Body of pancreas (tissue), 4 donors: ENCODE data around the gene CYGB. TPM values are rescaled to one million over a fixed set of nuclear protein-coding genes. Genes with fewer than 3 reads are reported as not detected.
A peak's percentile ranks its signal among the peaks of the same experiment; 100 is the strongest.

Experiments
- ATAC-seq: fragments of 150-250 bp; one replicate; pipeline ENCODE4 v1.9.1; 2016
- DNase-seq, 4 donors: peaks; one replicate each; pipeline ENCODE4 v3.0.0-alpha.2; 2019
- H3K27ac ChIP-seq, 4 donors: fragments of 200-600 bp; sonication (generic); 1 replicate in 3 of 4; 2 replicates in 1 of 4; pipeline versions ENCODE4 v1.5.1 to v1.6.1; 2016 to 2019; ENCODE audit warnings: mild to moderate bottlenecking in 1 of 4, mixed read lengths in 1 of 4, moderate library complexity in 1 of 4
- H3K27me3 ChIP-seq, 2 donors: fragments of 200-600 bp; sonication (generic); one replicate each; pipeline ENCODE4 v1.6.0; 2016; ENCODE audit warnings: mild to moderate bottlenecking in 1 of 2
- H3K36me3 ChIP-seq, 2 donors: fragments of 200-600 bp; sonication (generic); replicated peaks in 1 of 2; 2 replicates each; pipeline ENCODE4 v1.5.1; 2016; ENCODE audit warnings: low read depth in 2 of 2; ENCODE audit not compliant: insufficient read depth in 1 of 2
- H3K4me1 ChIP-seq: fragments of 200-600 bp; sonication (generic); one replicate; pipeline ENCODE4 v1.6.0; 2016
- H3K4me3 ChIP-seq, 2 donors: fragments of 200-600 bp; sonication (generic); 1 replicate in 1 of 2; 2 replicates in 1 of 2; pipeline ENCODE4 v1.5.1; 2016 to 2019
- H3K9me3 ChIP-seq, 3 donors: fragments of 200-600 bp; sonication (generic); 1 replicate in 2 of 3; 2 replicates in 1 of 3; pipeline ENCODE4 v1.5.1; 2016
- CTCF ChIP-seq, 7 experiments: fragments of 450-650 bp in 4 of 7; fragments of 200-600 bp in 3 of 7; sonication (generic) in 3 of 7; IDR thresholded peaks; one replicate each; pipeline ENCODE4 v1.5.1; 2016 to 2019; ENCODE audit warnings: antibody characterized with exemption in 7 of 7
- POLR2A ChIP-seq, 3 donors: fragments of 450-650 bp; IDR thresholded peaks; one replicate each; pipeline ENCODE4 v1.6.1; 2016; ENCODE audit warnings: antibody characterized with exemption in 3 of 3, mild to moderate bottlenecking in 2 of 3
- WGBS, 2 donors: methylation state at CpG; one replicate each; pipeline ENCODE4 v1.1.5; 2017; 5-methylcytosine and 5-hydroxymethylcytosine counted together
- intact Hi-C: fragments of 100-400 bp; cut with DNase I; formaldehyde crosslinking; loops from one replicate; pipeline ENCODE4 v1.15.1; 2023
- total RNA-seq, 2 donors: library from RNA; depleted of rRNA; stranded (reverse); fragments of >200 nt; gene quantifications; one replicate each; pipeline ENCODE4 v1.1.0, GENCODE V29; 2016

The CYGB gene
- total RNA-seq, 2 donors from 2014 or later: 9.6 to 21.1 TPM

DNA sequence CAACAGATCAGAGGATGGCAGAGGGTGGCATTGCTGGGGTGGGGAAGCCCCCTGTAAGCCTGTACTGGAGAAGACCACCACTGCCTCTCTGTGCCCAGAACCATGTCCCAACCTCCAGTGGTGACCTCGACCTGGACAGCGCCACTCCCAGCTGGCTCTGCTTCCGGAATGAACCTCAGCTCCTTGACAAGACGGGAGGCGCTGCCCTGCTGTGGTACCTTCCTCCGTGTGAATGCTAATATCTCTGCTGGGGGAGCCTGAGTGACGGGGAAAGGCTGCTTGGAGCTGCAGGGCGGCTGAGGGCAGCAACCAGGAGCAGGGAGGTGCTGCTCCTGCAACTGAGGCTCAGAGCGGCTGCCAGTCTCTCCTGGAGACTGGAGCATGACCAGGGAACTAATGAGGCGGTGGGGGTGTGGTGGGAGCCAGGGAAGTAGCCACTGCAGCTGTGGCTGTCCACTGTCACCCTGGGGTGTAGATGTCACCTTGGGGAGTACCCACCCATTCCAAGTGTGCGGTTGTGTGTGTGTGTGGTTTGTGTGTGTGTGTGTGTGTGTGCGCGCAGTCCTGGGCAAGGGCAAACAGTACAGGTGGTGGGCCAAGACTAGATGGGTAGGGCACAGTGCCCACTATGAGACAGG lies 8.5 kb upstream of the CYGB start:
- Histone ChIP-seq H3K36me3 (no peaks in the 10 kb centered on the region), H3K9me3 (no peaks in the 10 kb centered on the region), H3K27me3 (peaks cover 0 to 5% of the 10 kb centered on the region in 2 donors), H3K27ac (peak overlapping the region; percentile 39 to 66 (median 52)), H3K4me3 (no peak overlapping the region), H3K4me1 (peaks cover 61% of the 10 kb centered on the region)
- intact Hi-C loops: no loop called here
- DNase-seq (no peak), ATAC-seq (peak; percentile 7)
- TF ChIP-seq POLR2A (IDR thresholded peaks at IDR 0.05) (no peak), CTCF (IDR thresholded peaks at IDR 0.05) (no peak)
- 36 to 46% methylated on average over 10 to 13 of the region's 13 CpGs for WGBS, 2 donors

DNA sequence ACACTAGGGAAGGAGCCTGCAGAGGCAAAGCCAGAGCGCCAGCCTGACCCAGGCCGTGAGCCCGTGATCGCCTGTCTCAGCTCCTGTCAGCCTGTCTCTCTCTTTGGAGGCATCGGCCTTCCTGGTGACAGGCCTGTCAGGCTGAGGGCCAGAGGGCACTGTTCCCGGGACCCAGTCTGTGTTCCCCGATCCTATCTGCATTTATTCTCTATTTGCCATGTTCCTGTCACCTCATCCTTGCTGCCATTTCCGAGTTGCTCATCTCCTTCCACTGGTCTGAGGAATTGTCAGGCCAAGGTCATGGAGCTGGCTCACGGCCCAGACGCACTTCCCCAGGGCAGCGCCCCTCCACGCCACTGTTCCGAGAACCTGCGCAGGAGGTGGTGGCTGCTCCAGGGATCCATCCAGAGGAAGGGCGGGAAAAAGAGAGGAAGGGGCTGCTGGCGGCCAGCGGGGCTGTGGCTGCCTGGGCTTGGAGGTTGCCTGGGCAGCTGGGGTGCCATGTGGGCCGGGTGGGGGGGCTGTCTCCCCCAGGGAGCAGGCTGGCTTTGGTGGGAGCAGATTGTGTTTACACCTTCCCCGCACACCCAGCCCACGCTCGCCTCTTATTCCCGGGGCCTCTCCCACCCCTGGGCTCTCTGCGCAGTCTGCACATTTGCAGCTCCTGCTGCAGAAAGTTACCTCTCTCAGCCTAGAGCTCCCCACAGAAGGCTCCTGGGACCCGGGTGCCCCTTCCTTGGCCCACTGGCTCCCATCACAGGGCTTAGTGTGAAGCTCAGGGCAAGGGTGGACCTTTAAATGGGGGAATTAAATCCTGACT lies 7.2 kb upstream of the CYGB start:
- DNase-seq (no peak), ATAC-seq (no peak)
- Histone ChIP-seq H3K9me3 (no peaks in the 10 kb centered on the region), H3K4me3 (no peak overlapping the region), H3K36me3 (no peaks in the 10 kb centered on the region), H3K27ac (peak overlapping the region in 3 of 4 donors; percentile 3 to 66 (median 34)), H3K27me3 (peaks cover 0 to 5% of the 10 kb centered on the region in 2 donors), H3K4me1 (peaks cover 65% of the 10 kb centered on the region)
- WGBS, 2 donors: 23 to 37% methylated on average over 9 to 21 of the region's 24 CpGs
- intact Hi-C loops: no loop called here
- no peak for TF ChIP-seq POLR2A (IDR thresholded peaks at IDR 0.05)
- no peak for TF ChIP-seq CTCF (IDR thresholded peaks at IDR 0.05)

GRCh38 chr17:76543826-76544545 lies 6.5 kb upstream of the CYGB start:
- 32 to 38% methylated on average over 22 of the region's 22 CpGs for whole genome bisulfite sequencing, 2 donors
- H3K4me3 ChIP-seq: no peak overlapping the region
- peaks cover 65% of the 10 kb centered on the region for H3K4me1 ChIP-seq
- no peaks in the 10 kb centered on the region for H3K9me3 ChIP-seq
- H3K27me3 ChIP-seq: peaks cover 0 to 5% of the 10 kb centered on the region in 2 donors
- no peak for TF ChIP-seq POLR2A (IDR thresholded peaks at IDR 0.05)
- TF ChIP-seq CTCF (IDR thresholded peaks at IDR 0.05): no peak
- intact Hi-C loops: no loop called here
- DNase-seq: no peak
- H3K27ac ChIP-seq: peak overlapping the region in 2 of 4 donors; percentile 3 to 66
- no peak for ATAC-seq
- H3K36me3 ChIP-seq: no peaks in the 10 kb centered on the region

- intact Hi-C loops: no loop called here
- Histone ChIP-seq H3K36me3 (no peaks in the 10 kb centered on the region), H3K27ac (no peak overlapping the region), H3K4me3 (no peak overlapping the region), H3K27me3 (peaks cover 2 to 5% of the 10 kb centered on the region in 2 donors), H3K9me3 (no peaks in the 10 kb centered on the region), H3K4me1 (peaks cover 62% of the 10 kb centered on the region)
- ATAC-seq (no peak), DNase-seq (no peak)
- TF ChIP-seq CTCF (IDR thresholded peaks at IDR 0.05): no peak
- no peak for TF ChIP-seq POLR2A (IDR thresholded peaks at IDR 0.05)
- WGBS, 2 donors: 62 to 63% methylated on average over 5 to 6 of the region's 6 CpGs
Measured at GRCh38 chr17:76543482-76543825, 5.9 kb upstream of the CYGB start.
